C4-2B (cell line): ENCODE results near the gene HOXD4.

ENCODE experiments used
- H3K27ac ChIP-seq: fragments of 450-650 bp; 2 replicates; pipeline ENCODE4 v1.5.1; 2017
- CTCF ChIP-seq: fragments of 450-650 bp; conservative IDR thresholded peaks from 2 replicates; pipeline ENCODE4 v1.5.1; 2017; ENCODE audit warnings: mild to moderate bottlenecking
- ZFX ChIP-seq: fragments of 450-650 bp; IDR thresholded peaks from 2 replicates; pipeline ENCODE4 v1.6.1; 2017

HOXD4 gene

DNA sequence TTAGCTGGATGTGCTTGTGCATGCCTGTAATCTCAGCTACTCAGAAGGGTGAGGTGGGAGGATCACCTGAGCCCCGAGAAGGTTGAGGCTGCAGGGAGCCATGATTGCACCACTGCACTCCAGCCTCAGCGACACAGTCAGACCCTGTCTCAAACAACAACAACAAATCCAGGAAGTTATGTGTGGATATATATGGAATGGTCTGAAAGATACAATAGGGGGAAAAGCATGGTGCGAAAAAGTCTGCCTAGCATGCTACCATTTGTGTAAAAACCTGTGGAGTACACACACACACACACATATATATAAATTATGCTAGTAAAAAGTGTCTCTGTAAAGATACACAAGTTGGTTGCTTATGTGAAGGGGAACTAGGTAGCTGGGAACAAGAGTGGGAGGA is 30.2 kb downstream of the HOXD4 start:
- H3K27ac ChIP-seq, result no peak overlapping the region
- no peak for TF ChIP-seq ZFX
- TF ChIP-seq CTCF, result no peak

DNA sequence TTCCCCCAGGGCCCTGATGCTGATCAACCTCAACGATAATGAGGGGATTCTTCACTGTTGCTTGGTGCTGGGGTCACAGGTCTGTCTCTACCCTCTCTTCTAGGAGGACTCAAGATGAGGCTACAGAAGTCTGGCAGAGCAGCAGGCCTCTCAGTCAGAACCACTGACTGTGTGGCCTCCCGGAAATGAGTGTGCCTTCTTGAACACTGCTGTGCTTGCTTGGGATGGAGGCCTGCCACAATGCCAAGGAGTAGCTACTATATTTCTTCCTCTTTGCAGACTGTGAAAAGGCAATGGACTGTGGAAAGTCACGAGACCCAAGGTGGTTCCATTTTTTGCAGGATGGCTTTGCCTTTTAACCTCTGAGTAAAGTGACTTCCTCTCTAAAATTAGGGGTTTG is 31.3 kb downstream of the HOXD4 start:
- no peak overlapping the region for H3K27ac ChIP-seq
- no peak for TF ChIP-seq CTCF

GRCh38 chr2:176184749-176185148 is 33.4 kb downstream of the HOXD4 start:
- TF ChIP-seq ZFX, result no peak
- no peak for TF ChIP-seq CTCF
- H3K27ac ChIP-seq, result no peak overlapping the region

DNA sequence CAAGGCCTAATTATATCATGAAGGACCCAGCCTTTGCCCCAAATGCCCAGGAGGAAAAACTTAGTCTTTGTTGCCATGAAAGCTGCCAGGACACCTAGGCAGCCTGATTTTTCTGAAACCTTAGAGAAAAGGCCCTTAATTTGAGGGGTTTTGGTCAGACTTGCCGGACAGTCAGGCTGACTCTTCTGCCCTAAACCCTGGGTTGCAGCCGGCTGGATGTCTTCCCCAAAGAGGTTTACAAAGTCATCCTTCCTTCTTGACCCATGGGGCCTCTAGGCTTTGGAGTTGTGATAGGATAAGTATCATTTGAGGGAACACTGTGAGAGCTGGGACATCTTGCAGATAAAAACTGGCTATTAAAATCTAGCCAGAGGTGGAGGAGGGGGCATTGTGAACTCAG is 34.7 kb downstream of the HOXD4 start:
- no peak overlapping the region for H3K27ac ChIP-seq
- TF ChIP-seq CTCF (no peak), ZFX (no peak)

GRCh38 chr2:176187200-176187898 is 36.0 kb downstream of the HOXD4 start:
- TF ChIP-seq CTCF, result no peak
- TF ChIP-seq ZFX, result no peak
- no peak overlapping the region for H3K27ac ChIP-seq

- no peak within 1 kb of the TSS for H3K27ac ChIP-seq
- no peak for TF ChIP-seq CTCF
- TF ChIP-seq ZFX, result no peak
These were observed 36.8 kb downstream of the HOXD4 start, which contains the start of gene HOXD1 for GRCh38 chr2:176187899-176188773. Gene HOXD1 (plus strand): TSS chr2:176188668. CDS start chr2:176188802, 134 bp downstream.

- no peak overlapping the region for H3K27ac ChIP-seq
- TF ChIP-seq CTCF (no peak), ZFX (no peak)
These were observed 37.7 kb downstream of the HOXD4 start for GRCh38 chr2:176188774-176189680.
